CD4-positive, CD25-positive, alpha-beta regulatory T cell (primary cell): ENCODE results near the gene CYP2C8. TPM values are rescaled to one million over a fixed set of nuclear protein-coding genes. Genes with fewer than 3 reads are reported as not detected.
"Not testable (repeated sequence)": the region's sequence is repeated elsewhere in the genome, so short reads cannot be mapped to it uniquely, and the experiment has no call there.

Source experiments
- ATAC-seq, 2 donors: fragments of 150-1000 bp; cut with Tn5 transposase; one replicate each; pipeline ENCODE4 v1.10.0; 2021; ENCODE audit warnings: low read depth in 2 of 2, moderate number of reproducible peaks in 2 of 2, moderate library complexity in 1 of 2
- DNase-seq, 3 donors: peaks; one replicate each; pipeline versions ENCODE4 v3.0.0 to v3.0.0-alpha.2; 2012 to 2022; ENCODE audit warnings: mixed read lengths in 1 of 3
- H3K27ac ChIP-seq: one replicate; pipeline ENCODE4 v1.7.0; 2013; ENCODE audit warnings: mild to moderate bottlenecking, low read length; ENCODE audit not compliant: insufficient read depth, poor library complexity, severe bottlenecking
- H3K27me3 ChIP-seq: one replicate; pipeline ENCODE4 v1.7.0; 2013; ENCODE audit warnings: low read length; ENCODE audit not compliant: control insufficient read depth, insufficient read depth
- H3K36me3 ChIP-seq: one replicate; pipeline ENCODE4 v1.7.0; 2013; ENCODE audit warnings: mild to moderate bottlenecking, low read length, moderate library complexity; ENCODE audit not compliant: control insufficient read depth, insufficient read depth
- H3K4me1 ChIP-seq: 2 replicates; pipeline ENCODE4 v1.7.0; 2013; ENCODE audit warnings: mild to moderate bottlenecking, low read length; ENCODE audit not compliant: insufficient read depth, control insufficient read depth, poor library complexity, severe bottlenecking
- H3K4me3 ChIP-seq: one replicate; pipeline ENCODE4 v1.7.0; 2013; ENCODE audit warnings: low read depth, mild to moderate bottlenecking, low read length, moderate library complexity
- H3K9me3 ChIP-seq, 2 experiments: 1 replicate in 1 of 2; 2 replicates in 1 of 2; pipeline ENCODE4 v1.7.0; 2013; ENCODE audit warnings: low read length in 2 of 2, mild to moderate bottlenecking in 1 of 2, moderate library complexity in 1 of 2; ENCODE audit not compliant: control insufficient read depth in 2 of 2
- H3K27ac Mint-ChIP-seq, 3 donors: one replicate each; pipeline ENCODE4 v1.8.0; 2020 to 2022; ENCODE audit warnings: mild to moderate bottlenecking in 3 of 3, mixed read lengths in 3 of 3, moderate library complexity in 2 of 3
- H3K27me3 Mint-ChIP-seq: one replicate; pipeline ENCODE4 v1.8.0; 2022; ENCODE audit warnings: mild to moderate bottlenecking, mixed read lengths
- H3K36me3 Mint-ChIP-seq: one replicate; pipeline ENCODE4 v1.8.0; 2020; ENCODE audit warnings: mixed read lengths
- H3K4me1 Mint-ChIP-seq, 4 donors: one replicate each; pipeline ENCODE4 v1.8.0; 2020 to 2022; ENCODE audit warnings: mixed read lengths in 4 of 4, mild to moderate bottlenecking in 1 of 4
- H3K4me3 Mint-ChIP-seq, 4 donors: one replicate each; pipeline ENCODE4 v1.8.0; 2020 to 2022; ENCODE audit warnings: mild to moderate bottlenecking in 4 of 4, mixed read lengths in 4 of 4, moderate library complexity in 3 of 4
- H3K9me3 Mint-ChIP-seq, 7 donors: one replicate each; pipeline ENCODE4 v1.8.0; 2020 to 2022; ENCODE audit warnings: mixed read lengths in 7 of 7, mild to moderate bottlenecking in 3 of 7, moderate library complexity in 2 of 7
- polyA plus RNA-seq, 4 donors: library from polyadenylated mRNA; unstranded; fragments of 300-500 nt; fragmentation: Illumina TruSeq; gene quantifications; one replicate each; pipeline ENCODE4 v1.2.3, GENCODE V29; 2021
- total RNA-seq: library from RNA; stranded (reverse); gene quantifications from one replicate; pipeline ENCODE4 v1.2.3, GENCODE V29; 2022

CYP2C8 gene
- total and polyA plus RNA-seq, 5 donors from 2014 or later: not detected

DNA sequence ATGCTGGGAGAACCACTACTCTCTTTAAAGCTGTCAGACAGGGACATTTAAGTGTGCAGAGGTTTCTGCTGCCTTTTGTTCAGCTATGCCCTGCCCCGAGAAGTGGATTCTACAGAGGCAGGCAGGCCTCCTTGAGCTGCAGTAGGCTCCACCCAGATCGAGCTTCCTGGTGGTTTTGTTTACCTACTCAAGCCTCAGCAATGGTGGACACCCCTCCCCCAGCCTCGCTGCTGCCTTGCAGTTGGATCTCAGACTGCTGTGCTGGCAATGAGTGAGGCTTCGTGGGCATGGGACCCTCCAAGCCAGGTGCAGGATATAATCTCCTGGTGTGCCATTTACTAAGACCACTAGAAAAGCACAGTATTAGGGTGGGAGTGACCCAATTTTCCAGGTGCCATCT lies 5.2 kb downstream of the CYP2C8 start:
- DNase-seq, H3K27ac Mint-ChIP-seq, ATAC-seq, H3K36me3 ChIP-seq, H3K27me3 Mint-ChIP-seq, H3K4me1 ChIP-seq, H3K36me3 Mint-ChIP-seq, H3K4me3 Mint-ChIP-seq, H3K27ac ChIP-seq, H3K27me3 ChIP-seq, H3K4me1 Mint-ChIP-seq, H3K9me3 ChIP-seq, H3K4me3 ChIP-seq: not testable (repeated sequence)
- H3K9me3 Mint-ChIP-seq: peaks cover 0 to 11% (median 0%) of the 10 kb centered on the region in 7 donors

GRCh38 chr10:95056744-95057363 lies 12.4 kb downstream of the CYP2C8 start:
- H3K27ac ChIP-seq: no peak overlapping the region
- no peak overlapping the region for H3K4me3 ChIP-seq
- no peaks in the 10 kb centered on the region for H3K9me3 ChIP-seq
- no peaks in the 10 kb centered on the region for H3K27me3 ChIP-seq
- H3K4me1 ChIP-seq: no peaks in the 10 kb centered on the region
- Mint-ChIP-seq H3K4me1 (no peaks in the 10 kb centered on the region), H3K27me3 (no peaks in the 10 kb centered on the region), H3K36me3 (no peaks in the 10 kb centered on the region), H3K27ac (no peak overlapping the region), H3K9me3 (peaks cover 0 to 11% (median 5%) of the 10 kb centered on the region in 7 donors), H3K4me3 (no peak overlapping the region)
- no peaks in the 10 kb centered on the region for H3K36me3 ChIP-seq
- no peak for ATAC-seq
- no peak for DNase-seq

DNA sequence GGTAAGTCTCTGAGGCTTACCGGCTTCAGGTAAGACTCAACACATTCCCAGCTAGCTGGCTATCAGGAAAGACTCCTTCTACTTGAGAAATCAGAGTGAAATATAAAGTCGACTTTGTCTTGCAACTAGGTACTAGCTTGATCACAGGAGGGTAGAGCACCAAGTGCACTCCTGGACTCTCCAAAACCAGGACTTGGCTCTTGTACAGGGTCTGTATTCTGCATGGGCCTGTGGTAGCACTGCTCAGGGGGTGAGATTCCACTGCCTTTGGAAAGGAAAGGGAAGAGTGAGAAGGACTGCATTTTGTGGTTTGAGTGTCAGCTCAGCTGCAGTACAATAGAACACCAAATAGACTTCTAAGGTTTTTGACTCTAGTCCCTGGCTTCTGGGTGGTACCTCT lies 19.4 kb downstream of the CYP2C8 start:
- H3K9me3 Mint-ChIP-seq: peaks cover 0 to 10% (median 2%) of the 10 kb centered on the region in 7 donors
- H3K36me3 Mint-ChIP-seq: no peaks in the 10 kb centered on the region
- H3K4me1 Mint-ChIP-seq: no peaks in the 10 kb centered on the region
- H3K4me1 ChIP-seq: no peaks in the 10 kb centered on the region
- H3K4me3 ChIP-seq: no peak overlapping the region
- no peaks in the 10 kb centered on the region for H3K36me3 ChIP-seq
- DNase-seq (no peak), ATAC-seq (no peak)
- no peak overlapping the region for H3K4me3 Mint-ChIP-seq
- H3K27ac ChIP-seq: no peak overlapping the region
- H3K27ac Mint-ChIP-seq: no peak overlapping the region
- H3K27me3 ChIP-seq: no peaks in the 10 kb centered on the region
- no peaks in the 10 kb centered on the region for H3K9me3 ChIP-seq
- H3K27me3 Mint-ChIP-seq: peaks cover 4% of the 10 kb centered on the region

DNA sequence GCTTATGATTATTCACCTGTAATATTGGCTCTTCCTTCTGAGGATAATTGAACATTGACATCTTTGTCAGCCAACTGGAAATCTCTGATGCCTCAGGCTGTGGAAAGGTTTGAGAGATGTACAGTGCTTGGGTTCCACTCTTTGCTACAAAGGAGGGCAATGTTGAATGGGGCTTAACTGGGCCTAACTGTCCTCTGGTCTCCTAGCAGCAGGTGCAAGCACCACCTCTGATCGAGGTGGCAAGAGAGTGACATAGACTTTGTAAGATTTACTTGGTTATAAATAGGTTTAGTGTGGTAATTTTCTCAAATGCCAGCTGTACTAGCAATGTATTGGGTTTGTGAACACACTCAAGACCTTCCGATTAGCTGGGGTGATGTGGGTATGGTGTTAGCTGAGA lies 21.1 kb downstream of the CYP2C8 start:
- H3K4me1 ChIP-seq: no peaks in the 10 kb centered on the region
- no peak overlapping the region for H3K27ac Mint-ChIP-seq
- ATAC-seq (no peak), DNase-seq (no peak)
- no peak overlapping the region for H3K4me3 Mint-ChIP-seq
- peaks cover 0 to 7% (median 2%) of the 10 kb centered on the region in 7 donors for H3K9me3 Mint-ChIP-seq
- no peaks in the 10 kb centered on the region for H3K9me3 ChIP-seq
- no peaks in the 10 kb centered on the region for H3K27me3 ChIP-seq
- H3K27ac ChIP-seq: no peak overlapping the region
- no peaks in the 10 kb centered on the region for H3K36me3 ChIP-seq
- H3K36me3 Mint-ChIP-seq: no peaks in the 10 kb centered on the region
- no peak overlapping the region for H3K4me3 ChIP-seq
- peaks cover 4% of the 10 kb centered on the region for H3K27me3 Mint-ChIP-seq
- H3K4me1 Mint-ChIP-seq: no peaks in the 10 kb centered on the region

DNA sequence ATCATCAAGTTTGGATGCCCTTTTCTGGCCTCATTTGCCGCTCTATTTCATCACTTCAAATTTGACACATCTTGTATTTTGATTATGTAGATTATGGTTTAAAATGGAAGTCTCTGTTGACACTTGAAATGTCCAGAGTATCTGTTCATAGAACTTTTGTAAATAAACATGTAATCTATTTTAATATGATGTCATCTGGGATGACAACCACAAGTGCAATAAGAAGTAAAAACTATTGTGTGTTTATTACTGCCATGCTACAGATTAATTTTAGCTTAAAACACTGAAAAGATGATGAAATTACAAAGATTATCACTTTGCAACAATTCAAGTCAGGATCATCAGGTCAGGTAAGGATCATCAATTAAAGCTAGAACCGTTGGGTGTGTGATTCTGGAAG lies 30.0 kb downstream of the CYP2C8 start:
- Mint-ChIP-seq H3K27me3 (peaks cover 4% of the 10 kb centered on the region), H3K27ac (no peak overlapping the region), H3K4me3 (no peak overlapping the region), H3K9me3 (peaks cover 0 to 5% (median 2%) of the 10 kb centered on the region in 7 donors), H3K4me1 (no peaks in the 10 kb centered on the region), H3K36me3 (no peaks in the 10 kb centered on the region)
- Histone ChIP-seq H3K9me3 (no peaks in the 10 kb centered on the region), H3K36me3 (no peaks in the 10 kb centered on the region), H3K4me1 (no peaks in the 10 kb centered on the region), H3K27ac (no peak overlapping the region), H3K27me3 (no peaks in the 10 kb centered on the region), H3K4me3 (no peak overlapping the region)
- DNase-seq: no peak
- no peak for ATAC-seq

GRCh38 chr10:95035332-95036295 lies 33.7 kb downstream of the CYP2C8 start:
- no peaks in the 10 kb centered on the region for H3K27me3 Mint-ChIP-seq
- no peak overlapping the region for H3K4me3 Mint-ChIP-seq
- H3K4me3 ChIP-seq: no peak overlapping the region
- ATAC-seq: no peak
- no peaks in the 10 kb centered on the region for H3K27me3 ChIP-seq
- no peak for DNase-seq
- H3K9me3 ChIP-seq: no peaks in the 10 kb centered on the region
- no peaks in the 10 kb centered on the region for H3K36me3 ChIP-seq
- peaks cover 0 to 5% (median 2%) of the 10 kb centered on the region in 7 donors for H3K9me3 Mint-ChIP-seq
- H3K27ac Mint-ChIP-seq: no peak overlapping the region
- no peak overlapping the region for H3K27ac ChIP-seq
- H3K36me3 Mint-ChIP-seq: no peaks in the 10 kb centered on the region
- no peaks in the 10 kb centered on the region for H3K4me1 Mint-ChIP-seq
- no peaks in the 10 kb centered on the region for H3K4me1 ChIP-seq

GRCh38 chr10:95034401-95034800 lies 34.9 kb downstream of the CYP2C8 start:
- DNase-seq (no peak), ATAC-seq (no peak)
- Histone ChIP-seq H3K27me3 (no peaks in the 10 kb centered on the region), H3K36me3 (no peaks in the 10 kb centered on the region), H3K4me1 (no peaks in the 10 kb centered on the region), H3K9me3 (no peaks in the 10 kb centered on the region), H3K4me3 (no peak overlapping the region), H3K27ac (no peak overlapping the region)
- peaks cover 0 to 5% (median 2%) of the 10 kb centered on the region in 7 donors for H3K9me3 Mint-ChIP-seq
- H3K27me3 Mint-ChIP-seq: no peaks in the 10 kb centered on the region
- no peaks in the 10 kb centered on the region for H3K36me3 Mint-ChIP-seq
- H3K4me3 Mint-ChIP-seq: no peak overlapping the region
- no peak overlapping the region for H3K27ac Mint-ChIP-seq
- H3K4me1 Mint-ChIP-seq: no peaks in the 10 kb centered on the region
